ENCODE measurements around the gene NMRK1.

NMRK1 gene

DNA sequence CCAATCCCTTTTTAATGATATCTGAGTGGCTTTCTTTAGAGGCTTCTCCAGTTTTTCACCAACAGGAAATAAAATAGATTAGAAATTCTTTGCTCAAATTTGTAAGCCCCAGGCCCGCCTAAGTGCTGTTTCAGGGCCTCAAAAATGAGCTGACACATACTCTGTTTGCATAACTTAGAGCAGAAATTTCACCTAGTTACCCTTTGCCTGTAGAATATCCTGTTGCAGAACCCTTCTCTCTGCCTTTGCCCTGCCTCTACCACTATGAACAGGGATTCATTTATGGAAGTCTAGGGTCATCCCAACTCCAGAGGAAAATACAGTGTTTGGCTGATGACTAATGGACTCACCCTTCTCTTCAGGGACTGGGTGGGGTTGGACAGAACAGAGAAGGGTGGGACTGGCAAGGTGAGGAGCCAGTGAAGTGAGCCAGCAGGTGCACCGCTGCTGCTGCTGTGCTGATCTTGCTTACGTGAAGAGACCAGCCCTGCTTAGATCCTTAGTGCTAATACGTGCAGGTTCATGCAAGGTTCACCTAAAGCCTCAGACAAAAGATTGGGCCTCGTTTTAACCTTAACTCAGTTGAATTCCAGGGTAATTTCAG is 23.2 kb upstream of the NMRK1 start:
- TF ChIP-seq, protein P1, sequence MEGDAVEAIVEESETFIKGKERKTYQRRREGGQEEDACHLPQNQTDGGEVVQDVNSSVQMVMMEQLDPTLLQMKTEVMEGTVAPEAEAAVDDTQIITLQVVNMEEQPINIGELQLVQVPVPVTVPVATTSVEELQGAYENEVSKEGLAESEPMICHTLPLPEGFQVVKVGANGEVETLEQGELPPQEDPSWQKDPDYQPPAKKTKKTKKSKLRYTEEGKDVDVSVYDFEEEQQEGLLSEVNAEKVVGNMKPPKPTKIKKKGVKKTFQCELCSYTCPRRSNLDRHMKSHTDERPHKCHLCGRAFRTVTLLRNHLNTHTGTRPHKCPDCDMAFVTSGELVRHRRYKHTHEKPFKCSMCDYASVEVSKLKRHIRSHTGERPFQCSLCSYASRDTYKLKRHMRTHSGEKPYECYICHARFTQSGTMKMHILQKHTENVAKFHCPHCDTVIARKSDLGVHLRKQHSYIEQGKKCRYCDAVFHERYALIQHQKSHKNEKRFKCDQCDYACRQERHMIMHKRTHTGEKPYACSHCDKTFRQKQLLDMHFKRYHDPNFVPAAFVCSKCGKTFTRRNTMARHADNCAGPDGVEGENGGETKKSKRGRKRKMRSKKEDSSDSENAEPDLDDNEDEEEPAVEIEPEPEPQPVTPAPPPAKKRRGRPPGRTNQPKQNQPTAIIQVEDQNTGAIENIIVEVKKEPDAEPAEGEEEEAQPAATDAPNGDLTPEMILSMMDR (IDR thresholded peaks at IDR 0.05), result no peak
- no peak for TF ChIP-seq ZFX (IDR thresholded peaks at IDR 0.05; ENCODE audit: borderline replicate concordance)
- H3K27ac ChIP-seq, result no peak overlapping the region

DNA sequence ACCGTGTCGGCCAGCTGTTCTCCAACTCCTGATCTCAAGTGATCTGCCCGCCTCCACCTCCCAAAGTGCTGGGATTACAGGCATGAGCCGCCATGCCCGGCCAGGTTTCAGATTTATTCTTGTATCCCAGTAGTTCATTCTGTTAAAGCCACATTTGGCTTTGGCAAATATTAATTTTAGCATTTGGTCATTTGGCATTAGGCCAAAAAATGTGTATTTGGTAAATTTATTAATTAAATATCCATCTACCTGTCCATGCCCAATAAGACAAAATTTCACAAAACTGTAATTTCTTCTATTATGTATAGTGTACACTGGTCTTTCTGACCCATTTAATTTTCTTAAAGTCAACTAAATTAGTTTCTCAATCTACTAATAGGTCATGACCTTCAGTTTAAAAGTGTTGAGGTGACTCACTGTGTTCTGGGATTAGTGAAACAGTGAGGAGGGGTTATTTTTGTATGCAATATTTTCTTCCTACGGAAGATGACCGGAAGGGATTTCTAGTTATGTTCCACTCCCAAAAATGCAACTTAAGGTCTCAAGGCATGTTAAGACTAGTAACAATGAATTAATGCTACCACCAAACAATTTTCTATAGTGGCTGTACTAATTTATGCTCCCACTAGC is 21.4 kb upstream of the NMRK1 start:
- H3K27ac ChIP-seq, result no peak overlapping the region
- TF ChIP-seq, protein P1 (IDR thresholded peaks at IDR 0.05), result no peak
- TF ChIP-seq ZFX (IDR thresholded peaks at IDR 0.05; ENCODE audit: borderline replicate concordance), result no peak

DNA sequence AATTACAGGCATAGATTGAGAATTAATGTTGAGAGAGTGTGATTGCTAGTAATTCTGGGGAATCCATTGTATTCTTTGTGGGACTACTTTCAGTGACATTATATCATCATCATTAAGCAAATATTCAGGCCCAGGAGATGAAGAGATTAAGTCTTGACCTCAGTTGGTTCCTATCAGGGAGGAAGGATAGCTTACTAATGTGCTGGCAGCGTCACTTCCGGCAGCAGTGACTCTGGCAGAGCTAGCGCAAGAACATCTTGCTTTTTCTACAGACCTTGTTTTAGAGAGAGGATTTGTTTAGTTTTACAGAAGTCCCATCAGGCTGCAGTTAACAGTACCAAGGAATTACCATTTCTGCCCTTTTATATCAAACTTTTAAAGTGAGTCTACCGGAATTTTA is 20.6 kb upstream of the NMRK1 start:
- TF ChIP-seq, protein P1 (IDR thresholded peaks at IDR 0.05), result no peak
- TF ChIP-seq ZFX (IDR thresholded peaks at IDR 0.05; ENCODE audit: borderline replicate concordance), result no peak
- no peak overlapping the region for H3K27ac ChIP-seq

DNA sequence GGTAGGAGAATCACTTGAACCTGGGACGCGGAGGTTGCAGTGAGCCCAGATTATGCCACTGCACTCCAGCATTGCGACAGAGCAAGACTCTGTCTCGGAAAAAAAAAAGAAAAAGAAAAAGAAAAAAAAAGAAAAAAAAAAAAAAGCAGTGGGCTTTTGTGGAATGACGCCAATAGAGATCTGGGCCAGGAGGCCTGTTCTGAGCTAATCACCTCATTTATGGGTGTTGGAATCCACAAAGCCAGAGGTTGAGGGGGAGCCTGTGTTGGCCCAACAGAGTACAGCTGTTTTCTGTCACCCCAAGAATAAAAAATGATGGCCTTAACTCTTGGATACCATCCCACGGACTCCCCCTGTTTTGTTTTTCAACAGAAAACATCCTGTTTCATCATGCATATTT is 18.9 kb upstream of the NMRK1 start:
- TF ChIP-seq, protein P1 (IDR thresholded peaks at IDR 0.05), result no peak
- no peak for TF ChIP-seq ZFX (IDR thresholded peaks at IDR 0.05; ENCODE audit: borderline replicate concordance)
- no peak overlapping the region for H3K27ac ChIP-seq

DNA sequence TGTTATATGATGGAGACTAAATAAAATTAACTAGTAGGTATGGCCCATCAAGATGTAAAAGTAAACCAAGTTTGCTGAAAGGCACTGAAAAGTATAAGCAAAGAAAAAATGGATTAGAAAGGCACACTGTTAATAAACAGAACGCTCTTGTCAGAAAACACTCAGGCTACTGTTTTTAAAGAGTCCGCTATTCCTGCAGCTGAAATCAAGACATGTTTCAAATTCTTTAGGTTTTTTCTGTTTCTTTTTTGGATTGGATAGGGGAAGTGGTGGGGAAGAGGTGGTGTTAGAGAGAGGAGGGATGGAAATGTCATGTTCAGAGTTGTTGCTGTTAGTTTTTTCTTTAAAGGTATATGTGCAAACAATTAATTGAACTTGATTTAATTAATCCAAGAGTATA is 17.9 kb upstream of the NMRK1 start:
- TF ChIP-seq ZFX (IDR thresholded peaks at IDR 0.05; ENCODE audit: borderline replicate concordance), result no peak
- TF ChIP-seq, protein P1 (IDR thresholded peaks at IDR 0.05), result no peak
- no peak overlapping the region for H3K27ac ChIP-seq

DNA sequence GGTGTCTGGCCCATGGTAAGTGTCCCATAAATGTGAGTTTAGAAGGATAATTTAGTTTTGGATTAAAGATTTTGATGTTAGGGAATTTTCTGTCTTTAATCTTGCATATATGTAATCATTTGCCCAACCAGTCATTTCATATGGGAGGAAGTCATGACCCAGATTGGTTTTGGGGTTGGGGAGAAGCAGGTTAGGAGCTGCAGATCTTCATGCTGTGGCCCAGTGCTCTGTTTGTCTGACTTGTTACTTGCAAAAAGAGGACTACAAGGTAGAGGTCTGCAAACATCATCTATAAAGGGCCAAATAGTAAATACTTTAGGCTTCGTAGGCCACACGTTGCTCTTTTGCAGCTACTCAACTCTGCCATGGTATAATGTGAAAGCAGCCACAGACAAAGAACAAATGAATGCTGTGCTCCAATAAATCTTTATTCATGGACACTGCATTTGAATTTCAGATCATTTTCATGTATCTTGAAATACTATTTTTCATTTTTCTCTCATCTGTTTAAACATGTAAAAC is 17.1 kb upstream of the NMRK1 start:
- no peak overlapping the region for H3K27ac ChIP-seq
- TF ChIP-seq, protein P1 (IDR thresholded peaks at IDR 0.05), result no peak
- no peak for TF ChIP-seq ZFX (IDR thresholded peaks at IDR 0.05; ENCODE audit: borderline replicate concordance)

DNA sequence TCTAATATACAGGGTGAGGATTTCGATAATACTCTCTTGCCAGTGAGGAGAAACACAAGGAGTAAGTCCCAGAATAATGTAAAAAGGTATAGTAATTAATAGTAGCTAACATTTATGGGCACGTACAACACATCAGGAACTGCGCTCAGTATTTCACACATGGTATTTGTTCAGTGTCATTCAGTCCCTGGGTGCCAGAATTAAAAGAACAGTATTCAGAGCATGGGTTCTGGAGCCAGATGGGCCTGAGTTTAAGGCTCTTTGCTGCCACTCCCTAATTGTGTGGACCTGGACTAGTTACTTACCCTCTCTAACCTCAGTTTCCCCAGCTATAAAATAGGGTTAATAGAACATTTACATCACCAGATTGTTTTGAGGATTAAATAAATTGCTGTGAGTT is 16.7 kb upstream of the NMRK1 start:
- H3K27ac ChIP-seq, result no peak overlapping the region
- TF ChIP-seq ZFX (IDR thresholded peaks at IDR 0.05; ENCODE audit: borderline replicate concordance), result no peak
- TF ChIP-seq, protein P1 (IDR thresholded peaks at IDR 0.05), result no peak
